ENCODE measurements around the gene NFKB1. TPM values are rescaled to one million over a fixed set of nuclear protein-coding genes. Genes with fewer than 3 reads are reported as not detected.

NFKB1 gene
- polyA plus RNA-seq, 1 experiment, result 24.1 TPM

GRCh38 chr4:102553982-102554381 lies 52.8 kb downstream of the NFKB1 start:
- no peak overlapping the region for H3K27ac ChIP-seq (ENCODE audit: low read depth, low read length)
- no peak overlapping the region for H3K4me3 ChIP-seq (ENCODE audit: low read depth, low read length)
- no peaks in the 10 kb centered on the region for H3K27me3 ChIP-seq (ENCODE audit: control insufficient read depth, insufficient read depth, low read length)
- ChIA-PET POLR2A (no interaction called here), CTCF (interaction anchor here (1.6 kb wide), 1 partner anchor 123 kb away, joined by 17 read pairs; no protein-coding TSS in a partner anchor)
- no peak for DNase-seq (ENCODE audit: low read depth, low spot score)
- no peaks in the 10 kb centered on the region for H3K9me3 ChIP-seq (ENCODE audit: control insufficient read depth, insufficient read depth, low read length)
- no peak for TF ChIP-seq CTCF (IDR thresholded peaks at IDR 0.05; ENCODE audit: low read depth, low read length)

- Histone ChIP-seq H3K27me3 (ENCODE audit: control insufficient read depth, insufficient read depth, low read length) (no peaks in the 10 kb centered on the region), H3K27ac (ENCODE audit: low read depth, low read length) (peak overlapping the region; percentile 35), H3K9me3 (ENCODE audit: control insufficient read depth, insufficient read depth, low read length) (no peaks in the 10 kb centered on the region), H3K4me3 (ENCODE audit: low read depth, low read length) (no peak overlapping the region)
- no peak for TF ChIP-seq CTCF (IDR thresholded peaks at IDR 0.05; ENCODE audit: low read depth, low read length)
- CTCF ChIA-PET, result interaction anchor here (0.9 to 1.6 kb wide), 2 partner anchors 10 to 124 kb away, joined by 3 to 17 read pairs; no protein-coding TSS in a partner anchor
- POLR2A ChIA-PET, result no interaction called here
- peak; percentile 51 for DNase-seq (ENCODE audit: low read depth, low spot score)
Observed at GRCh38 chr4:102554482-102554881, 53.3 kb downstream of the NFKB1 start.

GRCh38 chr4:102554992-102555391 lies 53.8 kb downstream of the NFKB1 start:
- ChIA-PET POLR2A (no interaction called here), CTCF (interaction anchor here (0.9 to 1.6 kb wide), 2 partner anchors 10 to 124 kb away, joined by 3 to 17 read pairs; no protein-coding TSS in a partner anchor)
- Histone ChIP-seq H3K9me3 (ENCODE audit: control insufficient read depth, insufficient read depth, low read length) (no peaks in the 10 kb centered on the region), H3K27me3 (ENCODE audit: control insufficient read depth, insufficient read depth, low read length) (no peaks in the 10 kb centered on the region), H3K27ac (ENCODE audit: low read depth, low read length) (no peak overlapping the region), H3K4me3 (ENCODE audit: low read depth, low read length) (no peak overlapping the region)
- no peak for DNase-seq (ENCODE audit: low read depth, low spot score)
- TF ChIP-seq CTCF (IDR thresholded peaks at IDR 0.05; ENCODE audit: low read depth, low read length), result no peak

- POLR2A ChIA-PET, result no interaction called here
Observed at GRCh38 chr4:102557636-102558035, 56.5 kb downstream of the NFKB1 start.

GRCh38 chr4:102560115-102560514 lies 59.0 kb downstream of the NFKB1 start:
- Histone ChIP-seq H3K9me3 (ENCODE audit: control insufficient read depth, insufficient read depth, low read length) (no peaks in the 10 kb centered on the region), H3K4me3 (ENCODE audit: low read depth, low read length) (no peak overlapping the region), H3K27ac (ENCODE audit: low read depth, low read length) (no peak overlapping the region), H3K27me3 (ENCODE audit: control insufficient read depth, insufficient read depth, low read length) (no peaks in the 10 kb centered on the region)
- POLR2A ChIA-PET, result no interaction called here
- TF ChIP-seq CTCF (IDR thresholded peaks at IDR 0.05; ENCODE audit: low read depth, low read length), result no peak
- no peak for DNase-seq (ENCODE audit: low read depth, low spot score)
- CTCF ChIA-PET, result no interaction called here

More at GRCh38 chr4:102557636-102558035, 56.5 kb downstream of the NFKB1 start:
- H3K4me3 ChIP-seq (ENCODE audit: low read depth, low read length), result no peak overlapping the region
- H3K27me3 ChIP-seq (ENCODE audit: control insufficient read depth, insufficient read depth, low read length), result no peaks in the 10 kb centered on the region
- TF ChIP-seq CTCF (IDR thresholded peaks at IDR 0.05; ENCODE audit: low read depth, low read length), result no peak
- no peaks in the 10 kb centered on the region for H3K9me3 ChIP-seq (ENCODE audit: control insufficient read depth, insufficient read depth, low read length)
- DNase-seq (ENCODE audit: low read depth, low spot score), result no peak
- H3K27ac ChIP-seq (ENCODE audit: low read depth, low read length), result no peak overlapping the region
- CTCF ChIA-PET, result interaction anchor here (0.6 to 2.1 kb wide), 4 partner anchors 10 to 246 kb away, joined by 3 to 5 read pairs (median 5); no protein-coding TSS in a partner anchor

Data from AG04450 (cell line).